Fibroblast of the conjunctiva (primary cell): ENCODE data around the gene ZNF684.
"Not testable (repeated sequence)": the region's sequence is repeated elsewhere in the genome, so short reads cannot be mapped to it uniquely, and the experiment has no call there.

ENCODE experiments used
- DNase-seq: peaks from one replicate; pipeline ENCODE4 v3.0.0-alpha.2; 2010; ENCODE audit warnings: low read depth

Gene ZNF684

GRCh38 chr1:40574805-40575204 is 43.4 kb downstream of the ZNF684 start:
- not testable (repeated sequence) for DNase-seq

GRCh38 chr1:40575336-40575735 is 43.9 kb downstream of the ZNF684 start:
- no peak for DNase-seq

GRCh38 chr1:40582116-40582515 is 50.7 kb downstream of the ZNF684 start:
- DNase-seq: no peak

GRCh38 chr1:40583980-40584379 is 52.5 kb downstream of the ZNF684 start:
- DNase-seq: no peak

- DNase-seq: no peak
Measured at GRCh38 chr1:40588586-40588985, 57.1 kb downstream of the ZNF684 start.

- no peak for DNase-seq
Measured at GRCh38 chr1:40592107-40592803, 60.8 kb downstream of the ZNF684 start.

GRCh38 chr1:40593449-40594186 is 62.2 kb downstream of the ZNF684 start:
- DNase-seq: no peak

- DNase-seq: no peak
Measured at GRCh38 chr1:40594187-40594531, 62.7 kb downstream of the ZNF684 start.

GRCh38 chr1:40595623-40596022 is 64.2 kb downstream of the ZNF684 start:
- DNase-seq: no peak
